ENCODE measurements around the gene ZC3H4.

The ZC3H4 gene

DNA sequence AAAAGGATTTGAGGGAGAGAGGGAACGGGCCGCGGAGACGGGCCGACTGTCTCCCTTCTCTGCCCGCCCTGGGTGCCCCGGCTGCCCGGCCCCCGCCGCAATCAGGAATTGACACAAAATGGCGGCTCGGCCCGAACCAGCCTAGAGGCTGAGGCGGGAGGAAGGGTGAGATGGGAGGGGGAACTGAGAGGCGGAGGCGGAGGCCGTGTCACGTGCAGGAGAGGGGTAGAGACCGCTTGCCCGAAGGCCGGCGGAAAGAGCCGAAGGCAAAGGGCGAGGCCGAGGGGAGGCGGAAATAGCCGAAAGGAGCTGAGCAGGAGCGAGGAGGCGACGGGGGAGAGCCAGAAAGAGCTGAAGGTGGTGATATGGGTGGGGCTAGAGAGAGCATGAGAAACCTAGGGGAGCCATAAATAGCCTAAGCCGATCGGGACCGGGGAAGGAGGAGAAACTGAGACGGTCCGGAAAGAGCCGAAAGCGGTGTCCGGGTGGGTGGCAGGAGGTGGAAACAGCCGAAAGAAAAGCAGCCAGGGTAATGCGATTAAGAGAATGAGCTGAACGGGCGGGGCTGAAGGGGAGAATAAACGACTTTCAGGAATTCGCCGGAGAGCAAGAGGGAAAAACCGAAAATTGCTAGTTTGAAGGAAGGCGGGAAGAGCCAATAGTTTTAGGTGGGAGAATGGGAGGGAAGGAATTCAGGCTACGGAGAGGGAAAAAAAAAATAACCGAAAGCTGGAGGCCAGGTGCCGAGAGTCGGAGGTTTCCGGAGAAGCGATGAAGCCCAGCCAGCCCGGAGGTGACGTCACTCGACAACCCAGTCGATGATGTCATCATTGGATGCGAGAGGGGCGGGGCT lies at the start of gene ZC3H4:
ZC3H4 (minus strand) TSS at position 780 of the 853 bp plus-strand sequence. CDS start 1,192 bp downstream, outside the sequence.
- peak within 1 kb of the TSS; percentile 100 for H3K27ac ChIP-seq (ENCODE audit: low read length)
- peak within 1 kb of the TSS; percentile 88 to 91 for H3K4me3 ChIP-seq (ENCODE audit: low read length in 2 of 2)
- peaks cover 16% of the 10 kb centered on the region for H3K4me1 ChIP-seq (ENCODE audit: control insufficient read depth, insufficient read depth, low read length)
- no peaks in the 10 kb centered on the region for H3K36me3 ChIP-seq (ENCODE audit: control insufficient read depth in 2 of 2, insufficient read depth in 2 of 2, low read length in 2 of 2)
- H3K9ac ChIP-seq (ENCODE audit: low read length in 2 of 2) = peak within 1 kb of the TSS; percentile 100
- no peaks in the 10 kb centered on the region for H3K9me3 ChIP-seq (ENCODE audit: control insufficient read depth in 2 of 2, low read length in 2 of 2)
- no peaks in the 10 kb centered on the region for H3K27me3 ChIP-seq (ENCODE audit: control insufficient read depth in 1 of 2, insufficient read depth in 2 of 2, low read length in 2 of 2)

GRCh38 chr19:47161876-47162489 lies 48.4 kb upstream of the ZC3H4 start:
- no peak overlapping the region for H3K4me3 ChIP-seq (ENCODE audit: low read length in 2 of 2)
- no peak overlapping the region for H3K27ac ChIP-seq (ENCODE audit: low read length)
- peaks cover 2 to 17% of the 10 kb centered on the region in 2 donors for H3K36me3 ChIP-seq (ENCODE audit: control insufficient read depth in 2 of 2, insufficient read depth in 2 of 2, low read length in 2 of 2)
- H3K4me1 ChIP-seq (ENCODE audit: control insufficient read depth, insufficient read depth, low read length) = peaks cover 21% of the 10 kb centered on the region
- H3K27me3 ChIP-seq (ENCODE audit: control insufficient read depth in 1 of 2, insufficient read depth in 2 of 2, low read length in 2 of 2) = no peaks in the 10 kb centered on the region
- H3K9ac ChIP-seq (ENCODE audit: low read length in 2 of 2) = no peak overlapping the region
- no peaks in the 10 kb centered on the region for H3K9me3 ChIP-seq (ENCODE audit: control insufficient read depth in 2 of 2, low read length in 2 of 2)

- Histone ChIP-seq H3K4me3 (ENCODE audit: low read length in 2 of 2) (peak overlapping the region in 1 of 2 donors; percentile 29), H3K27ac (ENCODE audit: low read length) (peak overlapping the region; percentile 80), H3K36me3 (ENCODE audit: control insufficient read depth in 2 of 2, insufficient read depth in 2 of 2, low read length in 2 of 2) (peaks cover 0 to 18% of the 10 kb centered on the region in 2 donors), H3K9me3 (ENCODE audit: control insufficient read depth in 2 of 2, low read length in 2 of 2) (no peaks in the 10 kb centered on the region), H3K9ac (ENCODE audit: low read length in 2 of 2) (peak overlapping the region; percentile 19 to 47), H3K27me3 (ENCODE audit: control insufficient read depth in 1 of 2, insufficient read depth in 2 of 2, low read length in 2 of 2) (no peaks in the 10 kb centered on the region), H3K4me1 (ENCODE audit: control insufficient read depth, insufficient read depth, low read length) (peaks cover 28% of the 10 kb centered on the region)
Measured at GRCh38 chr19:47158879-47159503, 45.4 kb upstream of the ZC3H4 start.

DNA sequence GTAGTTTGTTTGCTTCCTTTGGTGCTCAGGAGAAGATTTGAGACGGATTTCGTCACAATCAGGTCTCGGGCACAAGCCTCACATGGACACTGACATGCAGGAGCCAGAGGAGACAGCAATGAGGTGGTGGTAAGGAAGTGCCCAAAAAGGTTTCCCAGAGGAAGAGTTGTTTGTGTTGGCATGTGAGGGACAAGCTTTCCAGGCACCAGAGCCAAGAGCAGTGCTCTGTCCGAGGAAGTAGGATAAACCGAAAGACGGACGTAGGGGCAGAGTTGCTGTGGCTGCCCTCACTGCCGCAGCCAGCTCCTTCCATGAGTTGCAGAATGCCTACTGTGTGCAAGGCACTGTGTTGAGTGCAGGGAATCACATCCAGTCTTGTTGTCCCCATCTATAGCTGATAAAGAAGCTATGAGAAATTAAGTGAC lies 44.8 kb upstream of the ZC3H4 start:
- H3K27me3 ChIP-seq (ENCODE audit: control insufficient read depth in 1 of 2, insufficient read depth in 2 of 2, low read length in 2 of 2) = no peaks in the 10 kb centered on the region
- peak overlapping the region; percentile 80 for H3K27ac ChIP-seq (ENCODE audit: low read length)
- peaks cover 28% of the 10 kb centered on the region for H3K4me1 ChIP-seq (ENCODE audit: control insufficient read depth, insufficient read depth, low read length)
- peak overlapping the region; percentile 19 to 47 for H3K9ac ChIP-seq (ENCODE audit: low read length in 2 of 2)
- no peaks in the 10 kb centered on the region for H3K9me3 ChIP-seq (ENCODE audit: control insufficient read depth in 2 of 2, low read length in 2 of 2)
- peak overlapping the region; percentile 11 to 29 for H3K4me3 ChIP-seq (ENCODE audit: low read length in 2 of 2)
- H3K36me3 ChIP-seq (ENCODE audit: control insufficient read depth in 2 of 2, insufficient read depth in 2 of 2, low read length in 2 of 2) = peaks cover 0 to 20% of the 10 kb centered on the region in 2 donors

DNA sequence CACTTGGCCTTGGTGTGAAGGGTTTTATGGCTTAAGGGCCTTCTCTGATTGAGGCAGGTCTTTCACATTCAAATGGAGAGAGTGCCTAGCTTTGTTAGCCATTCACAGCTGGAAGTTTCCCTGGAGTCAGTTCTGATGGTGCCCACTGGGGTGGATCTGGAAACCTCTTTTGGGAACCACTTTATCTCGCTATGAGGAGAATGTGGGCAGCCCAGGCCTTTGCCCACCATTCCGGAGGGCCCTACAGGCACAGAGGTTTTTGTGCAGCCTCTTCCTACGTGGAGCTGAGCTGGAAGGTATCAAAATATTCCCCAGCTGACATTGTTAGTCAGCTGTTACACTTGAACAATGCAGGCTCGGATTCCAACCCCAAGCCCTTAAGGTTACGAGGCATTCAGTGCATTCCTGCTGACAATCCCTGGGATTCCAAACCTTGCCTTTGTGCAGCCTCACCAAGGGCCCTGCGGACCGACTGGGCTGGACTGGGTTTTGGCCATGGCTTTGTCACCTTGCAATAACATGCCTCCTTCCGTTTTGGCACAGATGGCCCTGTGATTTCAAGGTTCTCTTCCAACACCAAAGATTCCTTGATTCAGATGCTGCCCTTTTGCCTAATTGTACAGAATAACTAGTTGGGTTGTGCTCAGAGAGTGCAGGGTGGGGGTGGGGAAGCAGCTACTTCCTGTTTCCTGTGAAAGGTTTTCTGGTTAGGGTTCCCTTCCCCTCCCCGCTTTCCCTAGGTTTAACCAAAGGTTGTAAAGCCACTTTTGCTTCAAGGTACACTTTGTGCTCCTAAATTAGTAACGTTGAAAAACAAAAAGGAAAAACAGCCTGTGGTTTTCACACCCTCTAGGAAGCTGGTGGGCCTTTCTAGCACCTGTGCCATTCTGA lies 44.1 kb upstream of the ZC3H4 start:
- H3K27ac ChIP-seq (ENCODE audit: low read length) = peak overlapping the region; percentile 80
- H3K4me1 ChIP-seq (ENCODE audit: control insufficient read depth, insufficient read depth, low read length) = peaks cover 34% of the 10 kb centered on the region
- H3K36me3 ChIP-seq (ENCODE audit: control insufficient read depth in 2 of 2, insufficient read depth in 2 of 2, low read length in 2 of 2) = peaks cover 0 to 21% of the 10 kb centered on the region in 2 donors
- no peaks in the 10 kb centered on the region for H3K9me3 ChIP-seq (ENCODE audit: control insufficient read depth in 2 of 2, low read length in 2 of 2)
- peak overlapping the region; percentile 19 to 47 for H3K9ac ChIP-seq (ENCODE audit: low read length in 2 of 2)
- no peaks in the 10 kb centered on the region for H3K27me3 ChIP-seq (ENCODE audit: control insufficient read depth in 1 of 2, insufficient read depth in 2 of 2, low read length in 2 of 2)
- H3K4me3 ChIP-seq (ENCODE audit: low read length in 2 of 2) = peak overlapping the region; percentile 11 to 22

GRCh38 chr19:47156861-47157430 lies 43.4 kb upstream of the ZC3H4 start:
- Histone ChIP-seq H3K27me3 (ENCODE audit: control insufficient read depth in 1 of 2, insufficient read depth in 2 of 2, low read length in 2 of 2) (no peaks in the 10 kb centered on the region), H3K27ac (ENCODE audit: low read length) (peak overlapping the region; percentile 80), H3K36me3 (ENCODE audit: control insufficient read depth in 2 of 2, insufficient read depth in 2 of 2, low read length in 2 of 2) (peaks cover 0 to 21% of the 10 kb centered on the region in 2 donors), H3K4me1 (ENCODE audit: control insufficient read depth, insufficient read depth, low read length) (peaks cover 40% of the 10 kb centered on the region), H3K9me3 (ENCODE audit: control insufficient read depth in 2 of 2, low read length in 2 of 2) (no peaks in the 10 kb centered on the region), H3K9ac (ENCODE audit: low read length in 2 of 2) (no peak overlapping the region), H3K4me3 (ENCODE audit: low read length in 2 of 2) (no peak overlapping the region)

DNA sequence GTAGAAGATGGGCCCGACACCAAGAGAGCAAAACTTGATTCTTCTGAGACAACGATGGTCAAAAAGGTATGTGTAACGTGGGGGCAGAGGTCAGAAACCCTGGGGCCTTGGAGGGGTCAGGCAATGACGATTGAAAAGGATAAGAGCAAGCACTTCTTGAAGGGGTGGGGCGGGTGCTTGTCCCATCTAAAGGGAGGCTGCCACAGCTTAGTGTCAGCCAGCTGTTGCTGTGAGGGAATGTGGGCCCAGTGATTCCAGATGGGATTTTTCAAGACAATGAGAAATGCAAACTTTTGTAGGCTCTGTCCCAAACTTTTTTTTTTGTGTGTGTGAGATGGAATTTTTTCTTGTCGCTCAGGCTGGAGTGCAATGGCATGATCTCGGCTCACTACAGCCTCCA lies 41.6 kb upstream of the ZC3H4 start:
- Histone ChIP-seq H3K36me3 (ENCODE audit: control insufficient read depth in 2 of 2, insufficient read depth in 2 of 2, low read length in 2 of 2) (peaks cover 0 to 18% of the 10 kb centered on the region in 2 donors), H3K9ac (ENCODE audit: low read length in 2 of 2) (no peak overlapping the region), H3K27ac (ENCODE audit: low read length) (peak overlapping the region; percentile 53), H3K27me3 (ENCODE audit: control insufficient read depth in 1 of 2, insufficient read depth in 2 of 2, low read length in 2 of 2) (no peaks in the 10 kb centered on the region), H3K4me1 (ENCODE audit: control insufficient read depth, insufficient read depth, low read length) (peaks cover 47% of the 10 kb centered on the region), H3K9me3 (ENCODE audit: control insufficient read depth in 2 of 2, low read length in 2 of 2) (no peaks in the 10 kb centered on the region), H3K4me3 (ENCODE audit: low read length in 2 of 2) (no peak overlapping the region)

GRCh38 chr19:47153266-47153665 lies 39.7 kb upstream of the ZC3H4 start:
- Histone ChIP-seq H3K4me1 (ENCODE audit: control insufficient read depth, insufficient read depth, low read length) (peaks cover 44% of the 10 kb centered on the region), H3K9me3 (ENCODE audit: control insufficient read depth in 2 of 2, low read length in 2 of 2) (no peaks in the 10 kb centered on the region), H3K27ac (ENCODE audit: low read length) (peak overlapping the region; percentile 19), H3K4me3 (ENCODE audit: low read length in 2 of 2) (no peak overlapping the region), H3K36me3 (ENCODE audit: control insufficient read depth in 2 of 2, insufficient read depth in 2 of 2, low read length in 2 of 2) (peaks cover under 1 to 18% of the 10 kb centered on the region in 2 donors), H3K9ac (ENCODE audit: low read length in 2 of 2) (no peak overlapping the region), H3K27me3 (ENCODE audit: control insufficient read depth in 1 of 2, insufficient read depth in 2 of 2, low read length in 2 of 2) (no peaks in the 10 kb centered on the region)

- no peaks in the 10 kb centered on the region for H3K9me3 ChIP-seq (ENCODE audit: control insufficient read depth in 2 of 2, low read length in 2 of 2)
- H3K4me3 ChIP-seq (ENCODE audit: low read length in 2 of 2) = no peak overlapping the region
- no peaks in the 10 kb centered on the region for H3K27me3 ChIP-seq (ENCODE audit: control insufficient read depth in 1 of 2, insufficient read depth in 2 of 2, low read length in 2 of 2)
- H3K36me3 ChIP-seq (ENCODE audit: control insufficient read depth in 2 of 2, insufficient read depth in 2 of 2, low read length in 2 of 2) = peaks cover 3 to 17% of the 10 kb centered on the region in 2 donors
- peak overlapping the region; percentile 8 for H3K27ac ChIP-seq (ENCODE audit: low read length)
- H3K9ac ChIP-seq (ENCODE audit: low read length in 2 of 2) = no peak overlapping the region
- peaks cover 37% of the 10 kb centered on the region for H3K4me1 ChIP-seq (ENCODE audit: control insufficient read depth, insufficient read depth, low read length)
Measured at GRCh38 chr19:47152632-47153031, 39.1 kb upstream of the ZC3H4 start.

GRCh38 chr19:47152205-47152604 lies 38.6 kb upstream of the ZC3H4 start:
- no peaks in the 10 kb centered on the region for H3K27me3 ChIP-seq (ENCODE audit: control insufficient read depth in 1 of 2, insufficient read depth in 2 of 2, low read length in 2 of 2)
- peaks cover 33% of the 10 kb centered on the region for H3K4me1 ChIP-seq (ENCODE audit: control insufficient read depth, insufficient read depth, low read length)
- H3K27ac ChIP-seq (ENCODE audit: low read length) = peak overlapping the region; percentile 8
- H3K9me3 ChIP-seq (ENCODE audit: control insufficient read depth in 2 of 2, low read length in 2 of 2) = no peaks in the 10 kb centered on the region
- H3K36me3 ChIP-seq (ENCODE audit: control insufficient read depth in 2 of 2, insufficient read depth in 2 of 2, low read length in 2 of 2) = peaks cover 3 to 13% of the 10 kb centered on the region in 2 donors
- no peak overlapping the region for H3K4me3 ChIP-seq (ENCODE audit: low read length in 2 of 2)
- H3K9ac ChIP-seq (ENCODE audit: low read length in 2 of 2) = no peak overlapping the region
